ENCODE data around the gene NAV1.

NAV1 gene

GRCh38 chr1:201561195-201561564, 22.3 kb downstream of the NAV1 start:
- peak overlapping the region; percentile 90 for H3K27ac ChIP-seq (ENCODE audit: poor library complexity, severe bottlenecking)
- DNase-seq (ENCODE audit: low spot score), result no peak
- no peaks in the 10 kb centered on the region for H3K36me3 ChIP-seq (ENCODE audit: low read depth)
- TF ChIP-seq, protein P1, sequence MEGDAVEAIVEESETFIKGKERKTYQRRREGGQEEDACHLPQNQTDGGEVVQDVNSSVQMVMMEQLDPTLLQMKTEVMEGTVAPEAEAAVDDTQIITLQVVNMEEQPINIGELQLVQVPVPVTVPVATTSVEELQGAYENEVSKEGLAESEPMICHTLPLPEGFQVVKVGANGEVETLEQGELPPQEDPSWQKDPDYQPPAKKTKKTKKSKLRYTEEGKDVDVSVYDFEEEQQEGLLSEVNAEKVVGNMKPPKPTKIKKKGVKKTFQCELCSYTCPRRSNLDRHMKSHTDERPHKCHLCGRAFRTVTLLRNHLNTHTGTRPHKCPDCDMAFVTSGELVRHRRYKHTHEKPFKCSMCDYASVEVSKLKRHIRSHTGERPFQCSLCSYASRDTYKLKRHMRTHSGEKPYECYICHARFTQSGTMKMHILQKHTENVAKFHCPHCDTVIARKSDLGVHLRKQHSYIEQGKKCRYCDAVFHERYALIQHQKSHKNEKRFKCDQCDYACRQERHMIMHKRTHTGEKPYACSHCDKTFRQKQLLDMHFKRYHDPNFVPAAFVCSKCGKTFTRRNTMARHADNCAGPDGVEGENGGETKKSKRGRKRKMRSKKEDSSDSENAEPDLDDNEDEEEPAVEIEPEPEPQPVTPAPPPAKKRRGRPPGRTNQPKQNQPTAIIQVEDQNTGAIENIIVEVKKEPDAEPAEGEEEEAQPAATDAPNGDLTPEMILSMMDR (IDR thresholded peaks at IDR 0.05; ENCODE audit: poor library complexity, severe bottlenecking), result no peak
- no peaks in the 10 kb centered on the region for H3K27me3 ChIP-seq (ENCODE audit: insufficient read depth, poor library complexity, severe bottlenecking)
- H3K4me3 ChIP-seq (ENCODE audit: severe bottlenecking), result no peak overlapping the region
- ATAC-seq (ENCODE audit: low read depth), result no peak
- no peaks in the 10 kb centered on the region for H3K9me3 ChIP-seq (ENCODE audit: severe bottlenecking)
- peaks cover 18% of the 10 kb centered on the region for H3K4me1 ChIP-seq (ENCODE audit: insufficient read depth, poor library complexity, severe bottlenecking)

DNA sequence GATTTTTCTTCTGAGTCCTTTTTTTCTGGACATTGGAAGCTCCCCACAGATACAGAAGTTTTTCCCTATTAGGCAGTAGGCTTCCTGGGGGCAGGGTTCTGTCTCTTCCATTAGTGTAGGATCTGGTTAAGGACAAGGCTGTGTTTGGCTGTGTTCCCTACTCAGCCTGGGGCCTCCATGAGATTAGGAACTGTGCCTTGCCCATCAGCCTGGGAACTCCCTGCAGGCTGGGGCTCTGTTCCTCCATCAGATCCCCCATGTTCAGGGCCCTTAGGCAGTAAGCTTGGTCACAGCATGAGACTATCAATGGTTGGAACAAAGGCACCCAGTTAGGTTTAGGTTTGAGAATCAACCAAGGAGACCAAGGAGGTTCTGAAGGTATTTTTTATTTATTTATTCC, 22.7 kb downstream of the NAV1 start:
- H3K27ac ChIP-seq (ENCODE audit: poor library complexity, severe bottlenecking), result peak overlapping the region; percentile 90
- H3K27me3 ChIP-seq (ENCODE audit: insufficient read depth, poor library complexity, severe bottlenecking), result no peaks in the 10 kb centered on the region
- no peaks in the 10 kb centered on the region for H3K9me3 ChIP-seq (ENCODE audit: severe bottlenecking)
- H3K36me3 ChIP-seq (ENCODE audit: low read depth), result no peaks in the 10 kb centered on the region
- DNase-seq (ENCODE audit: low spot score), result peak; percentile 12
- ATAC-seq (ENCODE audit: low read depth), result no peak
- TF ChIP-seq, protein P1 (IDR thresholded peaks at IDR 0.05; ENCODE audit: poor library complexity, severe bottlenecking), result no peak
- H3K4me3 ChIP-seq (ENCODE audit: severe bottlenecking), result no peak overlapping the region
- H3K4me1 ChIP-seq (ENCODE audit: insufficient read depth, poor library complexity, severe bottlenecking), result peaks cover 18% of the 10 kb centered on the region

DNA sequence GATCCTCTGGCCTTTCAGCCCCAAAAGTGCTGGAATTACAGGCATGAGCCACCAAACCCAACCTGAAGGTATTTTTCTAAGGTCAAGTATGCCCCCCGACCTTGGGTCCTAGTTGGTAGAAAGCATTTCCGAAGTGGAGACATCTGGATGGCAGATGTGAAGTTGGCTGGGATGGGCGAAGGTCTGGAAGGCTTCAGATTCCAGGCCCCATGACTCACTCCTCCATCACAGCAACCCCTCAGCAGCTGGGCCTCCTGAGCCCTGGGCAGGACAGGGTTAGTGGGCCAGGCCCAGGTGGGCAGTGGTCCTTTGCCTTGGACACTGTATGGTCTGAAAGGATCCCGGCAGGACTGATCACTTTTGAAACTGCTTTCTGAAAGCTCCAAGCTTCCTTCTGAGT, 23.3 kb downstream of the NAV1 start:
- no peaks in the 10 kb centered on the region for H3K27me3 ChIP-seq (ENCODE audit: insufficient read depth, poor library complexity, severe bottlenecking)
- DNase-seq (ENCODE audit: low spot score), result no peak
- H3K9me3 ChIP-seq (ENCODE audit: severe bottlenecking), result no peaks in the 10 kb centered on the region
- TF ChIP-seq, protein P1 (IDR thresholded peaks at IDR 0.05; ENCODE audit: poor library complexity, severe bottlenecking), result no peak
- H3K4me3 ChIP-seq (ENCODE audit: severe bottlenecking), result no peak overlapping the region
- no peaks in the 10 kb centered on the region for H3K36me3 ChIP-seq (ENCODE audit: low read depth)
- peaks cover 18% of the 10 kb centered on the region for H3K4me1 ChIP-seq (ENCODE audit: insufficient read depth, poor library complexity, severe bottlenecking)
- peak overlapping the region; percentile 90 for H3K27ac ChIP-seq (ENCODE audit: poor library complexity, severe bottlenecking)
- peak; percentile 79 for ATAC-seq (ENCODE audit: low read depth)

GRCh38 chr1:201562659-201563405, 23.9 kb downstream of the NAV1 start:
- Histone ChIP-seq H3K4me1 (ENCODE audit: insufficient read depth, poor library complexity, severe bottlenecking) (peaks cover 18% of the 10 kb centered on the region), H3K4me3 (ENCODE audit: severe bottlenecking) (no peak overlapping the region), H3K9me3 (ENCODE audit: severe bottlenecking) (no peaks in the 10 kb centered on the region), H3K27me3 (ENCODE audit: insufficient read depth, poor library complexity, severe bottlenecking) (no peaks in the 10 kb centered on the region), H3K27ac (ENCODE audit: poor library complexity, severe bottlenecking) (peak overlapping the region; percentile 90), H3K36me3 (ENCODE audit: low read depth) (no peaks in the 10 kb centered on the region)
- ATAC-seq (ENCODE audit: low read depth), result peak; percentile 52
- TF ChIP-seq, protein P1 (IDR thresholded peaks at IDR 0.05; ENCODE audit: poor library complexity, severe bottlenecking), result no peak
- no peak for DNase-seq (ENCODE audit: low spot score)

DNA sequence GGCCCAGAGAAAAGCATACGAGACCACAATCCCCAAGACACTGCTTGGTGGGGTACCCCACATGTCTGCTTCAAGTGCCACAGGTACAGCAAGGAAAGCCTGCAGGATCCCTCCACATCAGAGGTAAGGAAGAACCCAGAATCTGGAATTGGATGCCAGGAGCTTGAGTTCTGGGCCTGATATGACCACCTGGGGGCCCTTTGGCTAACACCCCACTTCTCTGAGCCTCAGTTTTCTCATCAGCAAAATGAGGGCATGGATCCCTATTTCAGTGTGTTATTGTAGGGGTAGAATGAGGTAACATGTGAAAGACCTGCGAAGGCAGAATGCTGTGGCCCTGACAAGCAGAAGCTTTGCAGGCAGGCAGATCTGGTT, 24.5 kb downstream of the NAV1 start:
- no peaks in the 10 kb centered on the region for H3K9me3 ChIP-seq (ENCODE audit: severe bottlenecking)
- TF ChIP-seq, protein P1 (IDR thresholded peaks at IDR 0.05; ENCODE audit: poor library complexity, severe bottlenecking), result no peak
- H3K27me3 ChIP-seq (ENCODE audit: insufficient read depth, poor library complexity, severe bottlenecking), result no peaks in the 10 kb centered on the region
- ATAC-seq (ENCODE audit: low read depth), result no peak
- H3K27ac ChIP-seq (ENCODE audit: poor library complexity, severe bottlenecking), result peak overlapping the region; percentile 90
- peaks cover 18% of the 10 kb centered on the region for H3K4me1 ChIP-seq (ENCODE audit: insufficient read depth, poor library complexity, severe bottlenecking)
- no peaks in the 10 kb centered on the region for H3K36me3 ChIP-seq (ENCODE audit: low read depth)
- H3K4me3 ChIP-seq (ENCODE audit: severe bottlenecking), result no peak overlapping the region
- DNase-seq (ENCODE audit: low spot score), result no peak
